HUES64 (cell line): ENCODE data around the gene MAT2A.
"Not testable (repeated sequence)": the region's sequence is repeated elsewhere in the genome, so short reads cannot be mapped to it uniquely, and the experiment has no call there.

Source experiments
- H3K27ac ChIP-seq: 2 replicates; pipeline ENCODE4 v1.7.0; 2013; ENCODE audit warnings: low read depth, low read length, inconsistent platforms
- H3K27me3 ChIP-seq: 2 replicates; pipeline ENCODE4 v1.6.1; 2013; ENCODE audit warnings: mild to moderate bottlenecking, low read length; ENCODE audit not compliant: insufficient read depth
- H3K36me3 ChIP-seq: 2 replicates; pipeline ENCODE4 v1.6.1; 2013; ENCODE audit warnings: mild to moderate bottlenecking, low read length; ENCODE audit not compliant: insufficient read depth
- H3K4me1 ChIP-seq: 2 replicates; pipeline ENCODE4 v1.6.1; 2013; ENCODE audit warnings: mild to moderate bottlenecking, low read length, moderate library complexity; ENCODE audit not compliant: insufficient read depth
- H3K4me3 ChIP-seq: 2 replicates; pipeline ENCODE4 v1.5.1; 2013; ENCODE audit warnings: mild to moderate bottlenecking, low read length, moderate library complexity
- H3K9ac ChIP-seq: 2 replicates; pipeline ENCODE4 v1.6.1; 2013; ENCODE audit warnings: mild to moderate bottlenecking, low read depth, low read length
- H3K9me3 ChIP-seq: 2 replicates; pipeline ENCODE4 v1.6.1; 2013; ENCODE audit warnings: low read depth, low read length; ENCODE audit not compliant: insufficient read depth
- WGBS: fragments of 150-250, 120-280 bp; methylation state at CpG from one replicate; pipeline ENCODE4 v1.1.7; 2013; ENCODE audit warnings: missing lambda C conversion rate; 5-methylcytosine and 5-hydroxymethylcytosine counted together

Gene MAT2A

GRCh38 chr2:85549826-85550225 is 10.9 kb downstream of the MAT2A start:
- Histone ChIP-seq H3K36me3 (peaks cover 85% of the 10 kb centered on the region), H3K27me3 (no peaks in the 10 kb centered on the region), H3K4me3 (no peak overlapping the region), H3K4me1 (no peaks in the 10 kb centered on the region), H3K9me3 (no peaks in the 10 kb centered on the region), H3K27ac (no peak overlapping the region), H3K9ac (no peak overlapping the region)
- WGBS = 69% methylated on average over 4 of the region's 4 CpGs

DNA sequence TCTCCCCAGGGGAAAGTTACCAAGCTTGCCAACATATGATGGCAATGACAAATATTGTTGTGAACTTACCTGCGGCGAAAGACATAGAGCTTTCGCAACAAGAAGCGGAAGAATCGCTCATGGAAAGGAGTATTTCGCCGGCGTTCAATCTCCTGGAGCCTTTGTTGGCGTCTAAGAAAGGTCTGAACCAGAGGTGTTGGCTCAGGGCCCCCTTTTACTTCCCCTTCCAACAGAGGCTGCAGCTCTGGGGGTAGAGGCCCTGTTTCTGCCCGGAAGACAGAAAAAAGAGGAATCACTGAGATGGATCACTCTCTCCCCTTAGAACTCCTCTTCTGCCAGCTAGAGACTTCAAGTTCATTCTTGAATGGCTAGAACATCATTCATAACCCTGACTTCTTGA is 11.5 kb downstream of the MAT2A start:
- peaks cover 85% of the 10 kb centered on the region for H3K36me3 ChIP-seq

DNA sequence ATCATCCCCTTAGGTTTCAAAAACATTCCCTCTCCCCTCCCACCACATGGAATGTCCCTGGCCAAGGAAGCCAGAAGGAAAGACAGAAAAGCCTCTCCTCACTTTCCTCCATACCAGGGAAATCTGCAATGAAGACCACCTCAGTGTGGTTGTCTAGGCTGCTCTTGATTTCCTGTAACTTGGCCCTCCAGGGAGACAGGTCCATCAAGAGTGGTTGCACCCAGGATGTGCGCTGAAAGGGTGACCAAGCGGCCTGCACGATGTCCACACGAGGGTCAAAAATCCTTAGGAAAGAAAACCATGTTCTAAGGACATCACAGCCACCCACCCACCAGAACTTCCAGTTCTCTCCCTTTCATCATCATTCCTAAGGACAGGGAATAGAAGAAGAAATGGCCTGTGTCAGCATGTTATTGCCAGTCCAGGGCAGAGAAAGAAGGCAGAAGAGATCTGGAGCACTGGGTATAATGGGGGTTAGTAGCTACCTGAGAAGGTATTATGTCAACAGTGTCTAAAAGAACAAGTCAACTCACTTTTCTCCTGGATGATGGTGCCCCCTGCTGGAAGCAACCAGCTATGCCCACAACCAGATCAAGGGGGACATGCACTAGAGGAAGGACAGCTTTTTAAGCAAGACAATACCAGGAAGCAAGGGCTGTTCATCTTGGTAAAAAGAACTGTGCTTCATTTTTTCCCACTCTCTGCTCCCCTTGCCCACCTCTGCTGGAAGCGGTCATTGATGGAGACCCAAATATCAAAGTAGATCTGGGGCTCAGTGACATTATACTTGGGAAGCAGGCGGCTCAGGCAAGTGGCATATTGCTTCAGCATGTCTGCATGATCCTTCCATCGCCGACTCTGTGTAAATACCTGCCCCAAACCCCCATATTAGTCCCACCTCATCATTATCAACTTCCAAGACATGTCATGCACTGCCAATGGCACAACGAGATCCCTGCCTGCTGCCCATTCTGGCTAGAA is 13.0 kb downstream of the MAT2A start:
- H3K9ac ChIP-seq = no peak overlapping the region
- no peaks in the 10 kb centered on the region for H3K27me3 ChIP-seq
- H3K4me3 ChIP-seq = no peak overlapping the region
- H3K27ac ChIP-seq = no peak overlapping the region
- peaks cover 89% of the 10 kb centered on the region for H3K36me3 ChIP-seq
- H3K9me3 ChIP-seq = no peaks in the 10 kb centered on the region
- H3K4me1 ChIP-seq = no peaks in the 10 kb centered on the region
- 85% methylated on average over 9 of the region's 9 CpGs for WGBS

More for the DNA sequence above, 11.5 kb downstream of the MAT2A start:
- H3K9ac ChIP-seq = no peak overlapping the region
- H3K27me3 ChIP-seq = no peaks in the 10 kb centered on the region
- WGBS = 96% methylated on average over 10 of the region's 10 CpGs
- H3K27ac ChIP-seq = no peak overlapping the region
- H3K4me1 ChIP-seq = no peaks in the 10 kb centered on the region
- H3K9me3 ChIP-seq = no peaks in the 10 kb centered on the region
- H3K4me3 ChIP-seq = no peak overlapping the region

DNA sequence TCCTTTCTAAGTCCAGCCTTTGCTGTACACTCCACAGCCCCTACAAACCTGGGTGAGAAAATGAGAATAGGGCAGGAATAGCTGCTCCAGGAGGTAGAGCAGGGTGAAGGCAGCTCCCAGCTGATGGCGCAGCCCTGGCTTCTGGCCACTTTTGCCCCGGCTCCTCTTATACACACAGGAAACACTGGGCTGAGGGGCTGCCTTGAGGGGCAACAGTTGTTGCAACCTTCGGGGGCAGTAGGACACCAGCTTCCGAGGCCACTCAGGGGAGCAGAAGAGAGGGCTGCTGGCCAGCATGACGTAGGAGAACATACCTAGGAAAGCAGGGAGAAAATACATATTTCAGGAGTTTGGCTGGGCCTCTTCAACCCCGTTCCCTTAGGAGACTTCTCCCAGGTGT is 14.2 kb downstream of the MAT2A start:
- peaks cover 86% of the 10 kb centered on the region for H3K36me3 ChIP-seq

DNA sequence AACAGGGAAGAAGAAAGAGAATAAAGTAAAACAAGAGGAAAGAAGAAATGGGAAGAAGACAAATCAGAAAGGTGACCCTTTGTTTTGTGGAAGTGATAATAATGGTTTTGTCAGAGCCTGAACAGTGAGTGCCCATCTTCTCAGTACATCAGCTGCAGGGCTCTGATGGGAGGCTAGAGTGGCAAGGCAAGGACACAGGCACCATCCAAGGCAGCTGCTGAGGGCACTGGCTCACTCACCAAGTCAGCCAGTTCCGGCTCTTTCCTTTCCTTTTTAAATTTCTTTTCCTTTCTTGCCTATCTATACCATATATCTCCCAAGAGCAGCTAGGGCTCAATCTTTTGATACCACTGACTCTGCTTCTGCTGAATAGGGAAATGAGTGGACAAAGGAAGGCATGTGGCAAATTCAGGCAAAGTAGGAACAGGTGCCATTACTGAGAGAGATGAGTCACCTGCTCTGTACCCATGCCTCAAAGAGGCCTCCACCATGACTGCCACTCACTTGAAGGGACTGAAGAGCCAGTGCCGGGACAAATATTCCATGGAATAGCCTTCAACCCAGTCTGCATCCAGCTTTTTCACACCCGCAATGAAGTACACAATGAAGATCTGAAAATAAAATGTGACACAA is 16.1 kb downstream of the MAT2A start:
- Histone ChIP-seq H3K9ac (no peak overlapping the region), H3K27me3 (no peaks in the 10 kb centered on the region), H3K4me1 (no peaks in the 10 kb centered on the region), H3K36me3 (peaks cover 78% of the 10 kb centered on the region), H3K4me3 (no peak overlapping the region), H3K9me3 (no peaks in the 10 kb centered on the region), H3K27ac (no peak overlapping the region)
- WGBS = 94% methylated on average over 3 of the region's 3 CpGs

More for the DNA sequence above, 14.2 kb downstream of the MAT2A start:
- no peaks in the 10 kb centered on the region for H3K4me1 ChIP-seq
- no peaks in the 10 kb centered on the region for H3K27me3 ChIP-seq
- H3K9ac ChIP-seq = no peak overlapping the region
- no peak overlapping the region for H3K4me3 ChIP-seq
- WGBS = 84% methylated on average over 6 of the region's 6 CpGs
- no peak overlapping the region for H3K27ac ChIP-seq
- no peaks in the 10 kb centered on the region for H3K9me3 ChIP-seq

GRCh38 chr2:85557130-85557529 is 18.2 kb downstream of the MAT2A start:
- Histone ChIP-seq H3K9ac (no peak overlapping the region), H3K9me3 (no peaks in the 10 kb centered on the region), H3K27ac (no peak overlapping the region), H3K27me3 (no peaks in the 10 kb centered on the region), H3K4me3 (no peak overlapping the region), H3K4me1 (no peaks in the 10 kb centered on the region), H3K36me3 (peaks cover 59% of the 10 kb centered on the region)
- WGBS = 95% methylated on average over 5 of the region's 5 CpGs

DNA sequence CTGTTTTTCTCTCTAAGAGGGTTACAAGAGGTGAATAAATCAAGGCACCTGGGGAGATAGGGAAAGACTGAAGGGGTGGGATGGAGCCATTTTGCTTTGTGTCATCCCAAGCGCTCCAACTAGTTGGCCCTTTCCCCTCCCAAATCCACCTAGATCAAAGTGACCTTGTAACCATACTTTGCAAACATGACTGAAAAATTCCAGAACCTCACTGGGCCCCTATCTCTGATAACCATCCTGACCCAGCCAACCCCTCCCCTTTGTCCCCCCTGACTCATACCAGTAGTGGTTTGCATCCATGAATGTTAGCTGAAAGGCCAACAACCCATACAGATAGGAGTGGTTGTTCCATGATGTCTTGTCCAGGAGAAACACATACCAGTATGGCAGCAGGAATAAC is 19.2 kb downstream of the MAT2A start:
- Histone ChIP-seq H3K9ac (no peak overlapping the region), H3K27me3 (no peaks in the 10 kb centered on the region), H3K36me3 (peaks cover 49% of the 10 kb centered on the region), H3K4me3 (no peak overlapping the region), H3K27ac (no peak overlapping the region), H3K9me3 (no peaks in the 10 kb centered on the region), H3K4me1 (no peaks in the 10 kb centered on the region)
- 95% methylated on average over 1 of the region's 1 CpG for WGBS

DNA sequence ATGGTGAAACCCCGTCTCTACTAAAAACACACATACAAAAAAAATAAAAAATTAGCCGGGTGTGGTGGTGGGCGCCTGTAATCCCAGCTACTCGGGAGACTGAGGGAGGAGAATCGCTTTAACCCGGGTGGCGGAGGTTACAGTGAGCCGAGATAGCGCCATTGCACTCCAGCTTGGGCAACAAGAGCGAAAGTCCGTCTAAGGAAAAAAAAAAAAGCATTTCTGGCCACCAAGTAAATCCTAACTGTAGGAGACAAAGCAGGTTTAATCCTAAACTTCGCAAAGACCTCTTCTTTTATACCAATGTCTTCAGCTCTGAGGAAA is 21.4 kb downstream of the MAT2A start:
- H3K9me3 ChIP-seq, H3K27me3 ChIP-seq, H3K4me1 ChIP-seq, H3K27ac ChIP-seq: not testable (repeated sequence)
- H3K9ac ChIP-seq = peak overlapping the region; percentile 78; the same call in 1 of the 2 replicates
- H3K36me3 ChIP-seq = peaks cover 30% of the 10 kb centered on the region
- 86% methylated on average over 12 of the region's 12 CpGs for WGBS
- peak overlapping the region; percentile 93 for H3K4me3 ChIP-seq

GRCh38 chr2:85560812-85561279 is 21.9 kb downstream of the MAT2A start:
- no peaks in the 10 kb centered on the region for H3K9me3 ChIP-seq
- peak overlapping the region; percentile 78 for H3K9ac ChIP-seq
- no peaks in the 10 kb centered on the region for H3K27me3 ChIP-seq
- no peaks in the 10 kb centered on the region for H3K4me1 ChIP-seq
- peak overlapping the region; percentile 93 for H3K4me3 ChIP-seq
- H3K27ac ChIP-seq = peak overlapping the region; percentile 62; the same call in 1 of the 2 replicates
- H3K36me3 ChIP-seq = peaks cover 28% of the 10 kb centered on the region
- 9% methylated on average over 14 of the region's 14 CpGs for WGBS

DNA sequence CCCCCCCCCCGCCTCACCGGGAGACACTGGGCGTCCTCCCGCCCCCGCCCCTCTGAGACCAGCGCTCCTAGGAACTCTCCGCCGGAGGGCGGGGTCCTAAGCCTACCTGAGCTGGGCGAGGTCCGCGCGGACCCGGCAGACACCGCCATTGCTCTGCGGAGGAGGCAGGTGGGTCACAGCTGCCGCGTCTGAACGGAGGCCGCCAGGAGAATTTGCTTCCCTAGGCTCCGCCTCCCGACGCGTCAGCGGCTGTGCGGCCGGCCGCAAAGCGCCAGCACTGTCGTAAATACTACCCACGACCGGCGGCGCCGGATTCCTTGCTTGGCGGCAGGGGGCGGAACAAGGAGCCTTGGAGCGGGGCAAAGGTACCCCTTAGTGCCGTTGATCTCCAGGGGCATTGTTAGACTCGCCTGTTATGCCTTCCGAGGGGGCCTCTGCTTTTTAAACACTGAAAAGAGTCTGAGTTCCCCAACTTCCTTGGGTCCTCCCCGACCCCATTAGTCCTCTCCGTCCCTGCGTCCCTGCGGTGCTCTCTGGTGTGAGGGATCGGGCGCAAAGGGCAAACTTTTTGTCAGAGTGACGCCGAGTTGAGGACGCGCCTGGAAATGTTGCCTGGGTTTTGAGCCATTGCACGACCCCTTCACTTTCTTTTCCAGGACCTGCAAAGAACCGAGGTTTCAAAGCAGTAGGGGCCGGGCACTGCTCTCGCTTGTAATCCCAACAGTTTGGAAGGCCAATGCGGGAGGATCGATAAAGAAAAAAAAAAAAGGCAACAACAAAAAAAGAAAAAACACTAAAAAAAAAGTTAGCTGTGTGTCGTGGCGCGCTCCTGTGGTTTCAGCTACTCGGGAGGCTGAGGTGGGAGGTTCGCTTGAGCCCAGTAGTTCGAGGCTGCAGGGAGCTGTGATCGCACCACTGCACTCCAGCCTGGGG is 22.6 kb downstream of the MAT2A start, which contains the start of gene GGCX:
GGCX (minus strand) TSS at position 214 of the 933 bp plus-strand sequence; CDS start at position 149, 65 bp downstream.
- WGBS = 8% methylated on average over 62 of the region's 64 CpGs
- Histone ChIP-seq H3K9ac (peak within 1 kb of the TSS; percentile 93), H3K27me3 (peaks cover 2% of the 10 kb centered on the region; the same call in 1 of the 2 replicates), H3K27ac (peak within 1 kb of the TSS; percentile 97), H3K4me1 (no peaks in the 10 kb centered on the region), H3K4me3 (peak within 1 kb of the TSS; percentile 93), H3K9me3 (no peaks in the 10 kb centered on the region), H3K36me3 (peaks cover 21% of the 10 kb centered on the region)
